ENCODE data around the gene TBC1D10A. TPM values are rescaled to one million over a fixed set of nuclear protein-coding genes. Genes with fewer than 3 reads are reported as not detected.

The TBC1D10A gene
- total RNA-seq = 25.9 and 30.3 TPM in 2 replicates

GRCh38 chr22:30326706-30327362 is at the start of gene TBC1D10A:
Gene TBC1D10A, minus strand, starts transcription at chr22:30326941. Its CDS starts 60 bp downstream, at chr22:30326881.

GRCh38 chr22:30356449-30357235 is 29.9 kb upstream of the TBC1D10A start, which contains the start of the genes CCDC157 and SF3A1:
Gene CCDC157, plus strand, starts transcription at chr22:30357007. Its CDS starts 8,994 bp downstream, at chr22:30366001.
Gene SF3A1, minus strand, starts transcription at chr22:30356894. Its CDS starts 102 bp downstream, at chr22:30356792.

GRCh38 chr22:30289141-30289979 is 37.4 kb downstream of the TBC1D10A start, which contains the start of gene CASTOR1:
Gene CASTOR1, minus strand, starts transcription at chr22:30289505. Its CDS starts 8 bp downstream, at chr22:30289497.

GRCh38 chr22:30266445-30267381 is 60.0 kb downstream of the TBC1D10A start, which contains the start of gene OSM:
Gene OSM, minus strand, starts transcription at chr22:30266851. Its CDS starts 52 bp downstream, at chr22:30266799.

GRCh38 chr22:30245985-30246813 is 80.5 kb downstream of the TBC1D10A start, which contains the start of gene LIF:
Gene LIF, minus strand, starts transcription at chr22:30246759. Its CDS starts 64 bp downstream, at chr22:30246695.

Other genes starting within 250 kb of the TBC1D10A start
- gene HORMAD2, start 246.5 kb downstream of the TBC1D10A start, total RNA-seq = not detected in 2 replicates
- gene LIF, start 80.2 kb downstream of the TBC1D10A start, total RNA-seq = 4.4 and 11.0 TPM in 2 replicates
- gene OSM, start 60.1 kb downstream of the TBC1D10A start, total RNA-seq = not detected in 2 replicates
- 4.0 and 7.4 TPM in 2 replicates for gene CASTOR1, start 37.4 kb downstream of the TBC1D10A start, total RNA-seq
- gene SF3A1, start 30.0 kb upstream of the TBC1D10A start, total RNA-seq = 19.3 and 41.3 TPM in 2 replicates
- gene CCDC157, start 30.1 kb upstream of the TBC1D10A start, total RNA-seq = 6.3 and 8.3 TPM in 2 replicates
- 17.9 and 26.5 TPM in 2 replicates for gene RNF215, start 60.5 kb upstream of the TBC1D10A start, total RNA-seq
- gene SEC14L2, start 70.1 kb upstream of the TBC1D10A start, total RNA-seq = 30.8 and 47.3 TPM in 2 replicates
- 8.7 and 13.5 TPM in 2 replicates for gene MTFP1, start 98.8 kb upstream of the TBC1D10A start, total RNA-seq
- gene SEC14L3, start 145.1 kb upstream of the TBC1D10A start, total RNA-seq = not detected in 2 replicates
- gene SEC14L4, start 178.8 kb upstream of the TBC1D10A start, total RNA-seq = 0.58 TPM in 1 of 2 replicates, not detected in the other
- gene SEC14L6, start 219.8 kb upstream of the TBC1D10A start, total RNA-seq = 0.35 TPM in 1 of 2 replicates, not detected in the other
- gene GAL3ST1, start 247.7 kb upstream of the TBC1D10A start, total RNA-seq = 0.18 and 0.29 TPM in 2 replicates